Natural killer cell (primary cell): Measurements from ENCODE around the gene MAN2A2. TPM values are rescaled to one million over a fixed set of nuclear protein-coding genes. Genes with fewer than 3 reads are reported as not detected.

Experiments used
- ATAC-seq, 3 donors: fragments of 150-1000 bp in 2 of 3; fragments of 200-7000 bp in 1 of 3; cut with Tn5 transposase; 1 replicate in 1 of 3; 2 replicates in 2 of 3; pipeline ENCODE4 v1.10.0; 2021; ENCODE audit warnings: mild to moderate bottlenecking in 2 of 3, moderate library complexity in 2 of 3
- DNase-seq, 2 donors: peaks; one replicate each; pipeline versions ENCODE4 v3.0.0 to v3.0.0-alpha.2; 2013 to 2021; ENCODE audit warnings: mixed read lengths in 1 of 2
- H3K27ac ChIP-seq: one replicate; pipeline ENCODE4 v1.5.1; 2013; ENCODE audit warnings: mild to moderate bottlenecking, low read length
- H3K27me3 ChIP-seq: one replicate; pipeline ENCODE4 v1.6.1; 2013; ENCODE audit warnings: low read length; ENCODE audit not compliant: control insufficient read depth, insufficient read depth
- H3K36me3 ChIP-seq: one replicate; pipeline ENCODE4 v1.6.1; 2013; ENCODE audit warnings: low read length; ENCODE audit not compliant: control insufficient read depth, insufficient read depth
- H3K4me1 ChIP-seq: one replicate; pipeline ENCODE4 v1.6.1; 2013; ENCODE audit warnings: low read length; ENCODE audit not compliant: control insufficient read depth, insufficient read depth
- H3K4me3 ChIP-seq: one replicate; pipeline ENCODE4 v1.5.1; 2013; ENCODE audit warnings: low read length
- H3K9me3 ChIP-seq: one replicate; pipeline ENCODE4 v1.6.1; 2013; ENCODE audit warnings: low read length; ENCODE audit not compliant: control insufficient read depth, insufficient read depth
- H3K27ac Mint-ChIP-seq, 2 donors: one replicate each; pipeline ENCODE4 v1.8.0; 2022; ENCODE audit warnings: mild to moderate bottlenecking in 2 of 2, mixed read lengths in 2 of 2, moderate library complexity in 1 of 2
- H3K27me3 Mint-ChIP-seq, 2 donors: one replicate each; pipeline ENCODE4 v1.8.0; 2022; ENCODE audit warnings: low read depth in 2 of 2, mixed read lengths in 2 of 2
- H3K36me3 Mint-ChIP-seq: one replicate; pipeline ENCODE4 v1.8.0; 2022; ENCODE audit warnings: mixed read lengths
- H3K4me1 Mint-ChIP-seq, 2 donors: one replicate each; pipeline ENCODE4 v1.8.0; 2022; ENCODE audit warnings: mixed read lengths in 2 of 2
- H3K4me3 Mint-ChIP-seq: one replicate; pipeline ENCODE4 v1.8.0; 2022; ENCODE audit warnings: mild to moderate bottlenecking, moderate library complexity, mixed read lengths
- H3K9me3 Mint-ChIP-seq, 2 donors: one replicate each; pipeline ENCODE4 v1.8.0; 2022; ENCODE audit warnings: mixed read lengths in 2 of 2
- CTCF ChIP-seq: fragments of 200-600 bp; IDR thresholded peaks from one replicate; pipeline ENCODE4 v1.8.0; 2022; ENCODE audit warnings: antibody characterized with exemption
- WGBS: methylation state at CpG from one replicate; pipeline ENCODE4 v1.1.7; 2013; ENCODE audit warnings: missing lambda C conversion rate; ENCODE audit not compliant: insufficient coverage; 5-methylcytosine and 5-hydroxymethylcytosine counted together
- intact Hi-C: fragments of 100-400 bp; cut with micrococcal nuclease; formaldehyde crosslinking; loops from one replicate; pipeline ENCODE4 v1.14.2; 2022
- total RNA-seq, 4 donors: library from RNA; stranded (reverse); fragments of 120-200 nt in 1 of 4; gene quantifications; one replicate each; pipeline versions ENCODE4 v1.2.3 to v1.2.4, GENCODE V29; 2013 to 2022

MAN2A2 gene
- total RNA-seq, 3 donors from 2014 or later (not counting 1 experiment from before 2014, with no cell fraction given): 158 to 200 (median 177) TPM

GRCh38 chr15:90879730-90880366 lies 23.3 kb upstream of the MAN2A2 start:
- H3K4me1 ChIP-seq: peaks cover 38% of the 10 kb centered on the region
- DNase-seq: no peak
- H3K9me3 ChIP-seq: no peaks in the 10 kb centered on the region
- 91% methylated on average over 35 of the region's 35 CpGs for WGBS
- no peak for ATAC-seq
- H3K4me3 ChIP-seq: no peak overlapping the region
- H3K36me3 ChIP-seq: peaks cover 66% of the 10 kb centered on the region
- H3K4me3 Mint-ChIP-seq: no peak overlapping the region
- intact Hi-C loops: no loop called here
- no peak overlapping the region for H3K27ac ChIP-seq
- TF ChIP-seq CTCF: no peak
- no peaks in the 10 kb centered on the region for H3K9me3 Mint-ChIP-seq
- H3K27ac Mint-ChIP-seq: no peak overlapping the region
- no peaks in the 10 kb centered on the region for H3K27me3 ChIP-seq
- no peaks in the 10 kb centered on the region for H3K36me3 Mint-ChIP-seq
- H3K27me3 Mint-ChIP-seq: no peaks in the 10 kb centered on the region
- peaks cover 19 to 31% of the 10 kb centered on the region in 2 donors for H3K4me1 Mint-ChIP-seq

- intact Hi-C loops: no loop called here
- H3K4me3 Mint-ChIP-seq: no peak overlapping the region
- no peak for DNase-seq
Observed at GRCh38 chr15:90880381-90881145, 22.5 kb upstream of the MAN2A2 start.

GRCh38 chr15:90881181-90881977 lies 21.7 kb upstream of the MAN2A2 start:
- no peak overlapping the region for H3K27ac ChIP-seq

More at GRCh38 chr15:90880381-90881145, 22.5 kb upstream of the MAN2A2 start:
- no peak for ATAC-seq
- Mint-ChIP-seq H3K36me3 (no peaks in the 10 kb centered on the region), H3K4me1 (peaks cover 26 to 36% of the 10 kb centered on the region in 2 donors), H3K27ac (no peak overlapping the region), H3K9me3 (no peaks in the 10 kb centered on the region), H3K27me3 (no peaks in the 10 kb centered on the region)
- WGBS: 92% methylated on average over 16 of the region's 16 CpGs
- Histone ChIP-seq H3K9me3 (no peaks in the 10 kb centered on the region), H3K27ac (no peak overlapping the region), H3K4me3 (no peak overlapping the region), H3K36me3 (peaks cover 65% of the 10 kb centered on the region), H3K4me1 (peaks cover 42% of the 10 kb centered on the region), H3K27me3 (no peaks in the 10 kb centered on the region)
- no peak for TF ChIP-seq CTCF

More at GRCh38 chr15:90881181-90881977, 21.7 kb upstream of the MAN2A2 start:
- ATAC-seq: no peak
- intact Hi-C loops: no loop called here
- Histone ChIP-seq H3K4me3 (no peak overlapping the region), H3K4me1 (peaks cover 51% of the 10 kb centered on the region), H3K27me3 (no peaks in the 10 kb centered on the region), H3K36me3 (peaks cover 57% of the 10 kb centered on the region), H3K9me3 (no peaks in the 10 kb centered on the region)
- WGBS: 91% methylated on average over 35 of the region's 35 CpGs
- Mint-ChIP-seq H3K27me3 (no peaks in the 10 kb centered on the region), H3K9me3 (no peaks in the 10 kb centered on the region), H3K27ac (no peak overlapping the region), H3K4me3 (no peak overlapping the region), H3K36me3 (no peaks in the 10 kb centered on the region), H3K4me1 (peaks cover 34 to 38% of the 10 kb centered on the region in 2 donors)
- no peak for TF ChIP-seq CTCF
- DNase-seq: no peak
